ENCODE results near the gene SCD5.

DNA sequence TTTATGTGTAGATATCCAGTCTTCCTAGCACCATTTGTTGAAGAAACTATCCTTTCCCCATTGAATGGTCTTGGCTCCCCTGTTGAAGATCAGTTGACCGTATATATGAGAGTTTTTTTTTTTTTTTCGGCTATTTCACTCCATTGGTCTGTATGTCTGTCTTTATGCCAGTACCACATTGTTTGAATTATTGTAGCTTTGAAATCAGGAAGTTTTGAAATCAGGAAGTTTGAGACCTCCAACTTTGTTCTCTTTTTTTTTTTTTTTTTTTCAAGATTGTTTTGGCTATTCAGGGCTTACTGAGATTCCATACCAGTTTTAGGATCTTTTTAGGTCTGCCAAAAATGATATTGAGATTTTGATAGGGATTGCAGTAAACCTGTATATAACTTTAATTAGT lies 4.3 kb upstream of the SCD5 start:
- TF ChIP-seq, protein P1, sequence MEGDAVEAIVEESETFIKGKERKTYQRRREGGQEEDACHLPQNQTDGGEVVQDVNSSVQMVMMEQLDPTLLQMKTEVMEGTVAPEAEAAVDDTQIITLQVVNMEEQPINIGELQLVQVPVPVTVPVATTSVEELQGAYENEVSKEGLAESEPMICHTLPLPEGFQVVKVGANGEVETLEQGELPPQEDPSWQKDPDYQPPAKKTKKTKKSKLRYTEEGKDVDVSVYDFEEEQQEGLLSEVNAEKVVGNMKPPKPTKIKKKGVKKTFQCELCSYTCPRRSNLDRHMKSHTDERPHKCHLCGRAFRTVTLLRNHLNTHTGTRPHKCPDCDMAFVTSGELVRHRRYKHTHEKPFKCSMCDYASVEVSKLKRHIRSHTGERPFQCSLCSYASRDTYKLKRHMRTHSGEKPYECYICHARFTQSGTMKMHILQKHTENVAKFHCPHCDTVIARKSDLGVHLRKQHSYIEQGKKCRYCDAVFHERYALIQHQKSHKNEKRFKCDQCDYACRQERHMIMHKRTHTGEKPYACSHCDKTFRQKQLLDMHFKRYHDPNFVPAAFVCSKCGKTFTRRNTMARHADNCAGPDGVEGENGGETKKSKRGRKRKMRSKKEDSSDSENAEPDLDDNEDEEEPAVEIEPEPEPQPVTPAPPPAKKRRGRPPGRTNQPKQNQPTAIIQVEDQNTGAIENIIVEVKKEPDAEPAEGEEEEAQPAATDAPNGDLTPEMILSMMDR (conservative IDR thresholded peaks at IDR 0.05), result no peak
- no peak for TF ChIP-seq ZFX (IDR thresholded peaks at IDR 0.05)
